ENCODE data around the gene KCNA10. TPM values are rescaled to one million over a fixed set of nuclear protein-coding genes. Genes with fewer than 3 reads are reported as not detected.

The KCNA10 gene
- total RNA-seq, 2 experiments from 2014 or later, result not detected

- no peaks in the 10 kb centered on the region for H4K20me1 ChIP-seq (ENCODE audit: insufficient read depth, low read length)
- H3K4me3 ChIP-seq (ENCODE audit: low read depth, low read length, poor library complexity, severe bottlenecking), result no peak overlapping the region
- TF ChIP-seq EZH2phosphoT487 (IDR thresholded peaks at IDR 0.05; ENCODE audit: borderline replicate concordance, low read depth, low read length) (no peak), CTCF (conservative IDR thresholded peaks at IDR 0.05; ENCODE audit: low read length) (no peak)
- H3K4me2 ChIP-seq (ENCODE audit: low read length), result no peak overlapping the region
- H2AFZ ChIP-seq (ENCODE audit: low read length), result no peak overlapping the region
- intact Hi-C loops (cut with micrococcal nuclease; ENCODE audit: unreplicated experiment), result no loop called here
- H3K9me2 ChIP-seq (ENCODE audit: insufficient read depth, low read length), result no peaks in the 10 kb centered on the region
- CTCF ChIA-PET (ENCODE audit: unreplicated experiment), result no interaction called here
- no peaks in the 10 kb centered on the region for H3K9me3 ChIP-seq (ENCODE audit: low read length)
- H3K4me1 ChIP-seq (ENCODE audit: insufficient read depth, low read length, poor library complexity, severe bottlenecking), result no peaks in the 10 kb centered on the region
- no peak for DNase-seq (ENCODE audit: low spot score)
- no peaks in the 10 kb centered on the region for H3K36me3 ChIP-seq (ENCODE audit: insufficient read depth, low read length)
- BruUV-seq (replicated peaks), result no TSS peak
- POLR2A ChIA-PET, result interaction anchor here (0.7 kb wide), 1 partner anchor 75 kb away, joined by 4 read pairs; no protein-coding TSS in a partner anchor
- no peaks in the 10 kb centered on the region for H3K79me2 ChIP-seq (ENCODE audit: insufficient read depth, low read depth, low read length)
- no peak overlapping the region for H3K27ac ChIP-seq (ENCODE audit: low read depth, low read length, poor library complexity, severe bottlenecking)
Observed at GRCh38 chr1:110541906-110542395, 23.0 kb upstream of the KCNA10 start.

- Histone ChIP-seq H4K20me1 (ENCODE audit: insufficient read depth, low read length) (no peaks in the 10 kb centered on the region), H3K4me1 (ENCODE audit: insufficient read depth, low read length, poor library complexity, severe bottlenecking) (no peaks in the 10 kb centered on the region), H3K4me3 (ENCODE audit: low read depth, low read length, poor library complexity, severe bottlenecking) (no peak overlapping the region), H3K27ac (ENCODE audit: low read depth, low read length, poor library complexity, severe bottlenecking) (no peak overlapping the region), H2AFZ (ENCODE audit: low read length) (no peak overlapping the region), H3K79me2 (ENCODE audit: insufficient read depth, low read depth, low read length) (no peaks in the 10 kb centered on the region), H3K36me3 (ENCODE audit: insufficient read depth, low read length) (no peaks in the 10 kb centered on the region), H3K4me2 (ENCODE audit: low read length) (no peak overlapping the region), H3K9me3 (ENCODE audit: low read length) (no peaks in the 10 kb centered on the region), H3K9me2 (ENCODE audit: insufficient read depth, low read length) (no peaks in the 10 kb centered on the region)
- BruUV-seq (replicated peaks), result no TSS peak
- CTCF ChIA-PET (ENCODE audit: unreplicated experiment), result no interaction called here
- no peak for DNase-seq (ENCODE audit: low spot score)
- TF ChIP-seq EZH2phosphoT487 (IDR thresholded peaks at IDR 0.05; ENCODE audit: borderline replicate concordance, low read depth, low read length) (no peak), CTCF (conservative IDR thresholded peaks at IDR 0.05; ENCODE audit: low read length) (no peak)
- POLR2A ChIA-PET, result interaction anchor here (0.5 kb wide), 1 partner anchor 9 kb away, joined by 3 read pairs; no protein-coding TSS in a partner anchor
- intact Hi-C loops (cut with micrococcal nuclease; ENCODE audit: unreplicated experiment), result no loop called here
Observed at GRCh38 chr1:110540891-110541685, 22.1 kb upstream of the KCNA10 start.

- Histone ChIP-seq H3K4me2 (ENCODE audit: low read length) (no peak overlapping the region), H3K79me2 (ENCODE audit: insufficient read depth, low read depth, low read length) (no peaks in the 10 kb centered on the region), H3K4me1 (ENCODE audit: insufficient read depth, low read length, poor library complexity, severe bottlenecking) (no peaks in the 10 kb centered on the region), H4K20me1 (ENCODE audit: insufficient read depth, low read length) (no peaks in the 10 kb centered on the region), H3K36me3 (ENCODE audit: insufficient read depth, low read length) (no peaks in the 10 kb centered on the region), H2AFZ (ENCODE audit: low read length) (no peak overlapping the region), H3K9me2 (ENCODE audit: insufficient read depth, low read length) (no peaks in the 10 kb centered on the region), H3K9me3 (ENCODE audit: low read length) (no peaks in the 10 kb centered on the region), H3K4me3 (ENCODE audit: low read depth, low read length, poor library complexity, severe bottlenecking) (no peak overlapping the region), H3K27ac (ENCODE audit: low read depth, low read length, poor library complexity, severe bottlenecking) (no peak overlapping the region)
- DNase-seq (ENCODE audit: low spot score), result no peak
- intact Hi-C loops (cut with micrococcal nuclease; ENCODE audit: unreplicated experiment), result no loop called here
- POLR2A ChIA-PET, result interaction anchor here (0.7 kb wide), 1 partner anchor 241 kb away, joined by 3 read pairs; no protein-coding TSS in a partner anchor
- CTCF ChIA-PET (ENCODE audit: unreplicated experiment), result no interaction called here
- BruUV-seq (replicated peaks), result no TSS peak
- TF ChIP-seq CTCF (conservative IDR thresholded peaks at IDR 0.05; ENCODE audit: low read length), result no peak
Observed at GRCh38 chr1:110538921-110539320, 19.9 kb upstream of the KCNA10 start.
